Stimulated activated naive CD8-positive, alpha-beta T cell treated with anti-CD3 and anti-CD28 coated beads, Interleukin-15, Interleukin-2, amounts not matched to agents 100 U/mL and 50 U/mL, for 24 hours (primary cell): ENCODE data around the gene SKAP1.
A peak's percentile ranks its signal among the peaks of the same experiment; 100 is the strongest.

Experiments used
- ATAC-seq: fragments of 150-1000 bp; cut with Tn5 transposase; one replicate; pipeline ENCODE4 v1.10.0; 2021
- DNase-seq: peaks from one replicate; pipeline ENCODE4 v3.0.0; 2021

The SKAP1 gene

GRCh38 chr17:48144976-48145798 is 284.8 kb downstream of the SKAP1 start:
- ATAC-seq = no peak
- DNase-seq = no peak

DNA sequence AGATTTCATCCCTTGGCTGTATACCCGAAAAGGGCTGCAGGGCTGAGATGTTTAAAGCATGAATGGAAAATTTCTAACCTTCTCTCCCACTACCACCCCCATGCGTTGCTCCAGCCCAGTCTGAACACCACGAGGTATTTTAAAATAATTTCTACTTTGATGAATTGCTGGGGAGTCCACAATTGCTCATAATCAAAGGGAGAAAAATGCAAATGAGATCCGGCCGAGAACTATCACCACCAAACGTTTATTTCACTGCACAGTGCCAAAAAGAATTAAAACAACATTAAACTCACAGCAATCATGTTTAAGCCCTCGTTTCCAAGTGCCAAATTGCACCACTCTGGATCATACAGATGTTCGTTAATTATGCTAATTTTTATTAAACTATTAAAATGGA is 285.8 kb downstream of the SKAP1 start:
- no peak for ATAC-seq
- DNase-seq = no peak

DNA sequence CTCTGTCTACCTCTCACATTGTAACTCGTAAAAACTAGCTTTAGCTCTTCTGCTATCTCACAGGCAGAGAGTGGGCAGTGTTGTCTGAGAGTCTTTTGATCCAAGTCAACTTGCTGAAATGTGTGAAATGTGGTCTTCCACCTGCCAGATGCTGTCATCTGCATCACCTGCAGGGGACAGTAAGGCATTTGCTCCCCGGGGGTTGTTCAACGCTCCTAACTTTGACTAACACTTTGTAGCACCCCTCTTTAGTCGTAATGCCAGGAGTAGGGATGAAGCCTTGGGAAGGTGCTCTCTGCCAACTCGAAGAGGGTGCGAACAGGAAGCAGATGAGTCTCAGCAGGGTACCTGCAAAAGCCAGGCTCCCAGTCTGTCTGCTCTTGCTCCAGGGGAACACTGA is 286.4 kb downstream of the SKAP1 start:
- no peak for ATAC-seq
- DNase-seq = no peak

DNA sequence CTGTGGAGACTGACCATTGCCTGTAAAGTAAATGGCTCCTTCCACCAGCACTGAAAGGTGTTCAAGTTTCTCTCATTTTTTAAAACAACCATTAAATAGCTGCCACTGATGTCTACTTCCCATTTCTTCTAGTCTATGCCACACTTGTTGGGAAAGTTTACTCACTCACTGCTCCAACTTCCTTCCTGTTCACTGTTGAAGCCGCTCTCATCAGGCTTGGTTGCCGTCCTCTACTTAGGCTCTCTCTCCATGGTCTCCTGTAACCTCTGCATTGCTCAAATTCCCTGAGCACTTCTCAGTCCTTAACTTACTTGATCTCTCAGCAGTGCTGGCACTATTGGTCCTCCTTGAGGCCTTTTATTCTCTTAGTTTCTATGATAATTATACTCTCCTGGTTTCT is 290.1 kb downstream of the SKAP1 start:
- ATAC-seq = no peak

GRCh38 chr17:48137656-48138055 is 292.4 kb downstream of the SKAP1 start:
- no peak for ATAC-seq

More for the DNA sequence above, 290.1 kb downstream of the SKAP1 start:
- DNase-seq = no peak

DNA sequence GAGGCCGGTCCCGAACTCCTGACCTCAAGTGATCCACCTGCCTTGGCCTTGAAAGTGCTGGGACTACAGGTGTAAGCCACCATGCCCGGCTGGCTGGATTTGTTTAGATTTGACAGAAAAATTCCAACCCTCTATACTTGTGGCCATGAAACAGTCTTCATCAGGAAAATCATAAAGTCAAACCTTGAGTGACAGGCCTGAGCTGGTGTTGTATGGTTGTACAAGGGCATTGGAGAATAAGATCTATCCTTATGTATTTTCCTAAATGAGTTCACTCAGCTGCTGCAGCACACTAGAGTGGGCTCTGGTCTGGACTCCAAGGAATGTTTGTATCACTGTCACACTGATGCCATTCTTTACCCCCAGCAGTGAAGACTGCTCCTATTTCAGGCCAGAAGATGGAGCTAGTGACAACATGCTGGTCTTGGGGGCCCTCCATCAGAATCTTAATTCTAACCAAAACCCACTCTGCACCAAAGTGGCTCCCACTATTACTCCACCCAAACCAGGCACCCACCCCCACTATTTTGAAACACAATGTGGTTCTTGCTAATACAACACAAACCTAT is 295.0 kb downstream of the SKAP1 start:
- DNase-seq (no peak), ATAC-seq (no peak)

More at GRCh38 chr17:48137656-48138055, 292.4 kb downstream of the SKAP1 start:
- no peak for DNase-seq

- DNase-seq (no peak), ATAC-seq (no peak)
These were observed 297.6 kb downstream of the SKAP1 start for GRCh38 chr17:48132385-48132784.

GRCh38 chr17:48131216-48131824 is 298.7 kb downstream of the SKAP1 start:
- DNase-seq = peak; percentile 61
- peak; percentile 75 for ATAC-seq

GRCh38 chr17:48129981-48130380 is 300.0 kb downstream of the SKAP1 start:
- DNase-seq (no peak), ATAC-seq (no peak)

DNA sequence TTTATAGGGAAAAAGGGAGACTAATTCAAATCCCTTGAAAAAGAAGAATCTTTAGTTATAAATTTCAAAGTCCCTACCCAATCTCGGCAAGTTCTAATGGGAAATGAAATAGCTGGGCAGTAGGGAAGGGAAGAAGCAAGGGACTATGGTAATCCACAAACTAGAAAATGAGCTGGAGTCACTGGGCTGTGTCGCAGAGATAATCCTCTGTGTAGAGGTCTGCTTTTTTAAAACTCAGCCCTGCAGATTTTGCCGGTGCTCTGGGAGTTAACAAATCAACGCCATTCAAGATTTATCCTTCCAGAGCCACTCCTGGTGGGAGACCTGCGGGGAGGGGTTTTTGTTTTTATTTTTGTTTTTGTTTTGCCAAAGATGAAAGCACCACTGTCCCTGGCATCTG is 301.6 kb downstream of the SKAP1 start:
- ATAC-seq = no peak

GRCh38 chr17:48127371-48128051 is 302.5 kb downstream of the SKAP1 start:
- ATAC-seq (no peak), DNase-seq (no peak)

More for the DNA sequence above, 301.6 kb downstream of the SKAP1 start:
- DNase-seq = no peak

DNA sequence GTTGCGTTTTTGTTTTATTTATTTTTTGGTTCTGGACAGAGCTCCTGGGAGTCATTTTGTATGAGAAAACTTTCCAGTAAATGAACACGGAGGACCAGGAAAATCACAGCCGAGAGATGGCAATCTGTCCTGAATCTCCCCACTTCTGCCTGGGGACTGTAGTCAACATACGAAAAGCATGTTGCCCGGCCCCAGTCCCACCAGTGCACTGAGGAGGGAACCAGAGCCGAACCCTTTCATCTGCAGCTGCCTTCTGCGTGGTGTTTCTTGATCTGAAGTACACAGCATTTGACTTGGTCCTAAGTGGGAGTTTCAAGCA is 303.5 kb downstream of the SKAP1 start:
- no peak for ATAC-seq
- no peak for DNase-seq

DNA sequence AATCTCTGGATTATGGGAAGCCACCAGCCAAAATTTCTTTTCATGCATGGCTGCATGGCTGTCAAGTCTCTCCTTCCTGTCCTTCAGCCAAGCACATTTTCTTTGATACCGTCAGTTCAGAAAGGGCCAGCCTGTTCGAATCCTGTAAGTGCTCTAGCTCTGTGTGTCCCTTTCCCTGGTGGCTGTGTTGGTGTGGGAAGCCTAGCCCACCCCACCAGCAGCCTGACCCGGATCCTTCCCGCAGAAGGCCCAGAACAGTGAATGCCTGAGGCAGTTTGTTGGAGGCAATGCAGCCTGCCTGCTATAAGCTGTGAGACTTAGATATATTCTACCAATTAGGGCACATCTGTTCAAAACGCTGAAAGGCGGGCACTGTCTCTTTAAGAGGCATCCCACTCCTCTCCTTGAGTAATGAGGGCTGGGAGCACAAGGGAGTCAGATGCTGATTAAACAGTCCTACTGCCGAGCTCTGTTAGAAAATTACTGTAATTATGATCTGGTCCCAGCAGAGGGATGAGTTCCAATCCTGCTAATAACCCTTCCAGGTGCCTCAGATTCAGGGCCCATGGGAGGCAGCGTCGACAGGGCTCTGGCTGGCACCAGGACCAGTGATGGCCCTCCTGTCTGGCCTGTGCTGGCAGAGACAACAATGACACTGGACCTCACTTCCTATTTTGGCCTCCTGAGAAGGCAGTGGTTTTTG is 304.0 kb downstream of the SKAP1 start:
- no peak for ATAC-seq
- no peak for DNase-seq

DNA sequence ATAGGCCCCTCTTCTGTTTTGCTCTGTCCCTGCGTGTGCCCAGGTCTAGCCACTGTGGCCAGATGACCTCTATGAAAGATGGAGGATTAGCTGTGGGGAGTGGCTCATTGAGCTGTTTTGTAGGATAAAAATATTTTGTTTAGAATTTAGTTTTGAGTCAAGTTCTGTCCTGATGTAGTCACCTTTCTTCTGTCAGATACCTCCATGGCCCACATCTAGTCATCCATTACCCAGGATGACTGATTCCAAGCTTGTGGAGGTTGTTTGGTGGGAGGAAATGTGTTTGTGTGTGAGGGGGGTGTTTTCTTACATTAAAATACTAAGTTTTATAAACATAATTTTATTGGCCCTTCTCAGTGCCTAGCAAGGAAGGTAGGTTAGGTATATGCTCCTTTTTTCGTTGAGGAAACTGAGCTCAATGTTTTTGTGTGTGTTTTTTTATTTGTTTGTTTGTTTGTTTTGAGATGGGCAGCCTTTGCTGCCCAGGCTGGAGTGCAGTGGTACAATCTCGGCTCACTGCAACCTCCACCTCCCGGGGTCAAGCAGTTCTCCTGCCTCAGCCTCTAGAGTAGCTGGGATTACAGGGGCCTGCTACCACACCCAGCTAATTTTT is 306.1 kb downstream of the SKAP1 start:
- DNase-seq (no peak), ATAC-seq (no peak)

DNA sequence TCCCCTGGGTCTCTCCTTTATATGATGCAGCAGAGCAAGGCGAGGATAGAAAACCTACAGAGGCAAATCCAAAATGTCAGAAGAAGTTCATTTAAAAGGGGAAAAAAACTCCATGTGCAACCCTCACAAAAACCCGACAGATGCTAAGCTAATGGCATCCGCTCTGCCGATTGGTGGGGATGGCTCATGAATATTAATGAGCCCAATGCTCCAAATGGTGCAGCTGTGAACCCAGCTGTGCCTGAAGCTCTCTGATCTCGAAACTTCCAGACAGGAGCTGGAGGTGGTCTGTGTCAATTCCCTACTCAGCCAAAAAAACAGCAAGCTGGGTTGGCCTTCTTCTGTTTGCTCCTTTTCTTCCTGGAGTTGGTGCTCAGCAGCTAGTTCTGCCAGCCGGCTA is 306.9 kb downstream of the SKAP1 start:
- DNase-seq = no peak
- no peak for ATAC-seq

- DNase-seq (no peak), ATAC-seq (no peak)
These were observed 307.4 kb downstream of the SKAP1 start for GRCh38 chr17:48122665-48123045.

GRCh38 chr17:48121923-48122664 is 307.9 kb downstream of the SKAP1 start:
- DNase-seq (no peak), ATAC-seq (no peak)

DNA sequence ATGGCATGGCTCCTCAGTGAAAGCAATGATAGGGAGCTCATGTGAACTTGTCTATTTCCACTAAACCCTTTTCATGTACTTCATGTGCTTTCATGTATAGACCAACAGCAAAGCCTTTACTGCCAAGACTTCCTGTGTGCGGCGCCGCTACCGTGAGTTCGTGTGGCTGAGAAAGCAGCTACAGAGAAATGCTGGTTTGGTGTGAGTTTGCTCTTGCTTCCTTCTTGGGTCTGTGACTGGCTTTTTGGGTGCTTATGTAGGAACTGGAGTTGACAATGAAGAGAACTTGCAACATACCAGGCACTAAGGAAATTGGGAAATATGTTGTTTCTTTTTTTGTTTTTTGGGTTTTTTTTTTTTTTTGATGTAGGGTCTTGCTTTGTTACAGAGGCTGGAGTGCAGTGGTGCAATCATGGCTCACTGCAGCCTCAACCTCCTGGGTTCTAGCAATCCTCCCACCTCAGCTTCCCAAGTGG is 316.8 kb downstream of the SKAP1 start:
- DNase-seq (peak; percentile 27), ATAC-seq (no peak)

GRCh38 chr17:48111937-48112241 is 318.1 kb downstream of the SKAP1 start:
- DNase-seq = no peak
- no peak for ATAC-seq

- DNase-seq (no peak), ATAC-seq (no peak)
These were observed 319.3 kb downstream of the SKAP1 start for GRCh38 chr17:48110761-48111160.
